Skeletal muscle cell (primary cell): ENCODE data around the gene THAP8.
A peak's percentile ranks its signal among the peaks of the same experiment; 100 is the strongest.

ENCODE experiments used
- DNase-seq: peaks from one replicate; pipeline ENCODE4 v3.0.0-alpha.2; 2010; ENCODE audit warnings: low read depth
- H3K4me3 ChIP-seq: 2 replicates; pipeline ENCODE4 v1.5.1; 2011; ENCODE audit warnings: low read depth, mild to moderate bottlenecking, control low read depth, low read length, moderate library complexity

Gene THAP8, protein sequence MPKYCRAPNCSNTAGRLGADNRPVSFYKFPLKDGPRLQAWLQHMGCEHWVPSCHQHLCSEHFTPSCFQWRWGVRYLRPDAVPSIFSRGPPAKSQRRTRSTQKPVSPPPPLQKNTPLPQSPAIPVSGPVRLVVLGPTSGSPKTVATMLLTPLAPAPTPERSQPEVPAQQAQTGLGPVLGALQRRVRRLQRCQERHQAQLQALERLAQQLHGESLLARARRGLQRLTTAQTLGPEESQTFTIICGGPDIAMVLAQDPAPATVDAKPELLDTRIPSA

DNA sequence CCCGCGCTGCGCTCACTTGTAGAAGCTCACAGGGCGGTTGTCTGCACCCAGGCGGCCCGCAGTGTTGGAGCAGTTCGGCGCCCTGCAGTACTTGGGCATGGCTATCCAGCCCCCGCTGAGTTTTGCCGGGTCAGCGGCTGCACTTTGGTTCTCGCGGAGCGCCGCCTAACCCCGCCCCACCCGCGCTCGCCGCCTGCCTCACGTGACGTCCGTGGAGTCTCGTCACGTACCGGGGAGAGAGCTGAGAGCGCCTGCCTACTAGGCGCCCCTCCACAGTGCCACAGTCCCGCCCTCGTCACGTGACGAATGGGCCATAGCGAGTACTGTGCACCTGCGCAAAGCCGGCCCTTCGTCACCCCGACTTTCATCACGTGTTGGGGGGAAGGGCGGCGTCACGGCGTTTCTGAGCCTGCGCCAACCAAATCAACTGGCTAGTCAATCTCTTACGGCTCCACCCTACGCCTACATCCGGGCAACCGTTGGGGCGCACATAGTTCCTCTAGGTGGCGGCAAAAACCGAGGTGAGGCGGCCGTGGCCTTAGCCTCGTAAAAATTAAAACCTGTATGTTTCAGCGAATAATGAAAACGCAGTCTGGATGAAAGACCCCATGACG lies at the start of gene THAP8:
TSS of gene THAP8 (minus strand) at position 167 of the 614 bp plus-strand sequence. CDS start at position 99, 68 bp downstream.
- peak within 1 kb of the TSS; percentile 76 for H3K4me3 ChIP-seq
- DNase-seq: peak; percentile 97

DNA sequence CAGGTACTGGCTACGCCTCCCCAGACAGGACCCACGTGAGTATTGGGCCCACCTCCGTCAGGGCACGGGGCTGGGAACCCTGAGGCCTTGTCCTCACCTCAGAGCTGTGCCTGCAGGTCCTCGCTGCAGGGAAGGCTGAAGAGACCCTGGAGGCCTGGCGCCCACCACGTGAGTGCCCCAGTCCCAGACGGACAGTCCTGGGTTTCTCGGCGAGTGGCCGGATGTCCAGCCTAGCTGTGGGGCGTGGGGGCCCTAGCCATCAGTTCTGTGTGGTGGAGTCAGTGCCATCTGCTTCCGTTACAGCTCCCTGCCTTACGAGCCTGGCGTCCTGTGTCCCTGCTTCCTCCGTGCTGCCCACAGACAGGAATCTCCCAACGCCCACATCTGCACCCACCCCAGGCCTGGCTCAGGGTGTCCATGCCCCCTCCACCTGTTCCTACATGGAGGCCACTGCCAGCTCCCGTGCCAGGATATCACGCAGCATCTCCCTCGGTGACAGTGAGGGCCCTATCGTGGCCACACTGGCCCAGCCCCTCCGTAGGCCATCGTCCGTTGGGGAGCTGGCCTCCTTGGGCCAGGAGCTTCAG lies 49.0 kb upstream of the THAP8 start:
- no peak overlapping the region for H3K4me3 ChIP-seq

DNA sequence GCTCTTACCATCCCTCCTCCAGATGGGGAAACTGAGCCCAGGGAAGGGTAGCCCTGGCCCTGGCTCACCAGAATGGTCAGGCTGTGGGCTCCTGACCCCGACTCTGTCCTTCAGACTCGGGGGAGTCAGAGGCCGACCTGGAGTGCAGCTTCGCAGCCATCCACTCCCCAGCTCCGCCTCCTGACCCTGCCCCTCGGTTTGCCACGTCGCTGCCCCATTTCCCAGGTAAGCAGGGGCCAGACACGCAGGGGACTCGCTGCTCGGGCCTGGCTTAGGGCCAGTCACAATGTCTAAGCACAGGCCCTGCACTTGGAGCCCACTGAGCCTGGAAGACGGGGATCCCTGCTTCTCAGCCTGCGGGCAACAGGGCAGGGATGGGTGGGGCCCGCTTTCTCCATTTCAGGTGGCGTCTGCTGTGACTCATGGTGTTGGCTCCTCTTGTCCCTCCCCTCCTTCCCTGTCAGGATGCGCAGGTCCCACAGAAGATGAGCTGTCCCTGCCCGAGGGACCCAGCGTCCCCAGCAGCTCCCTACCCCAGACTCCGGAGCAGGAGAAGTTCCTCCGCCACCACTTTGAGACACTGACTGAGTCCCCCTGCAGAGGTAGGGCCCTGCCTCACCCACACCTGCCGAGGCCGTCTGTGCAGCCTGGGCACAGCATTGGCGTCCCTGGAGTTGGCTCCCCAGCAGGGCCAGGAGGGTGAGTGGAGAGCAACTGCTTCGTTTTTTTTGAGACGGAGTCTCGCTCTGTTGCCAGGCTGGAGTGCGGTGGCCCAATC lies 47.7 kb upstream of the THAP8 start:
- no peak overlapping the region for H3K4me3 ChIP-seq
- DNase-seq: no peak

More for the DNA sequence above, 49.0 kb upstream of the THAP8 start:
- no peak for DNase-seq

DNA sequence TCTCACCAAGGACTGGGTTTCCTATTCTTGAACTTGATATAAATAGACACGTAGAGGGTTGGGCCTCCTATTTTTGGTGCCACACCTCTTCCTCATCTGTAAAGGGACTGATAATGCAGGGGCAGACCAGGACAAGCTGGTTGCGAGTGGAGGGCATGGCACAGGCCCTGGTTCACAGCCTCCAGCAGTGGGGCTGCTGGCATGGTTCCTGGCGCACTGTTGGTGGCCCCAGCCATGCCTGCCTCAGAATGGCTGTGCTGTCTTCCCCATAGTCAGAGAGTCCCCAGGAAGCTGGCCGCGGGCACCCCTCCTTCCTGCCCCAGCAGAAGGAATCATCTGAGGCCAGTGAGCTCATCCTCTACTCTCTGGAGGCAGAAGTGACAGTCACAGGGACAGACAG lies 46.4 kb upstream of the THAP8 start:
- H3K4me3 ChIP-seq: no peak overlapping the region
- DNase-seq: no peak

DNA sequence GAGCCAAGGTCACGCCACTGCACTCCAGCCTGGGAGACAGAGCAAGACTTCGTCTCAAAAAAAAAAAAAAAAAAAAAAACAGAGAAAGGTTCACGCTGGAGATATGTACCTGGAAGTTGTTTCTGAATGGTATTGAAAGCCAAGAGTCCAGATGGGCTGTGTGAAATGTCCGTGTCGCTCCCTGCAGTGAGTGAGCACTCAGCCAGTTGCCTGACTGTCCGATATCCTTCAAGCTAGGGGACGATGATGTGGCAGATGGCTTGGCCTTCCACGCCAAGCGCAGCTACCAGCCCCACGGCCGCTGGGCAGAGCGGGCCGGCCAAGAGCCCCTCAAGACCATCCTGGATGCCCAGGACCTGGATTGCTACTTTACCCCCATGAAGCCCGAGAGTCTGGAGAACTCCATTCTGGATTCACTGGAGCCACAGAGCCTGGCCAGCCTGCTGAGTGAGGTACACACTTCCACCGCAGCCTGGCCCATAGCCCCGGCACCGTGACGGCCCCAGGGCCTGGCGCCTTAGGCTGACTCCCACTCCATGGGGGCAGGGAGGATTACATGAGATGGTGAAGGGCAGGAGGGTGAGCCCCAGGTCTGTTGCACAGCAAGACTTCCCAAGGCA lies 45.2 kb upstream of the THAP8 start:
- H3K4me3 ChIP-seq: no peak overlapping the region
- DNase-seq: no peak

DNA sequence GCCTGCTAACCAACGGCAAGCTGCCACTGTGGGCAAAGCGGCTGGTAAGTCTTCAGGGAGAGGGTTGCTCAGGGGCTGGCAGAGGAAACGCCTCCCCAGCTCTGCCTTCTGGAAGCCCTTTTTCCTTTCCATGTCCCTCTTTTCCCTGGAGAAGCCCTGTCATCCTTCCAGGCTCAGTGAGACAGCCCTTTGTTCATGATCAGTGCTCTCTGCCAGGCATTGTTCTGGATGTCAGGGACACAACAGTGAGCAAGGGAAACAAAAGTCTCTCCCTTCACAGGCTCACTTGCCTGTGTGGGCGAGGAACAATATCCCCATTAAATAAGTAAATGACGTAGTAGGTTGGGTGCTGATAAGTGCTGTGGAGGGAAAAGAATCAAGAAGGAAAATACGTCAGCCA lies 43.0 kb upstream of the THAP8 start:
- no peak overlapping the region for H3K4me3 ChIP-seq
- no peak for DNase-seq

DNA sequence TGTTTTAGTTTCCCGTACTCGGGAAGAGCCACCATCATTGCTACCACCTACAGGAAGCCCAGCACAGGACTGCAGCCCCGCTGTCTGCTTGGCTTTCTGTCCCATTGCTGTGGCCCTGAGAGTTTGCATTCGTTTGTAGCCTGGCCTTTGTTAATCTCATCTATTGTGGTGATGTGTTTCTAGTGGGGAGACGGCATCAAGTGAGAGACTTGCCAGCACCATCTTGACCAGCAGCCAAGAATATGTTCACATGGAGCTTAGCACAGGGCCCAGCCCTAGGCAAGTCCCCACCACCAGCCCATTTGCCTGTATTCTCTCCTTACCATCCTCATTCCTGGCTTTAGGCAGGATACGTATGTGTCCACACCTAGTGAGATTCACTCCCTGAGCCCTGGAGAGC lies 39.6 kb upstream of the THAP8 start:
- no peak overlapping the region for H3K4me3 ChIP-seq
- DNase-seq: no peak

DNA sequence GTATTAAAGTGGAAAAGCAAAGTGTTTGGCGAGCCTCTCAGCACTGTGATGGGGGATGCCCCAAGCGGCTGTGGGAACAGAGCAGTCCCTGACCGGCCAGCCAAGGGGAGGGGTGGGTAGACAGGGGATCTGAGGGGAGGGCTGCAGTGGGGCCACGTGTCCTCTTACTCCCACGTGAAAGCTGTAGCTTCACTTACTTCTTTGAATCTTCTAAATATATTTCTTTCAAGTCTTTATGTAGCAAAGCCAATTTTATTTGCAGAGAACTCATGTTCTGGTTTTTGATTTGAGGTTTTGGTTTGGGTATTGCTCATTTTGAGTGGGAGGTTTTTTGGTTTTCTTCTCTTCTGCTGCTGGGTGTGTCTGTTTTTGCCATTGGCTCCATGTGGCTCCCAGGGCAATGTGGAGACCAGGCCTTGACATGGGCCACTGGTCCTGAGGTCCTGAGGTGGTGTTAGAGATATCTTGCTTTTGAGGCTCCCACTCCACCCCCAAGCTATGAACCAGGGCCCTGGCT lies 39.1 kb upstream of the THAP8 start:
- DNase-seq: no peak
- no peak overlapping the region for H3K4me3 ChIP-seq

DNA sequence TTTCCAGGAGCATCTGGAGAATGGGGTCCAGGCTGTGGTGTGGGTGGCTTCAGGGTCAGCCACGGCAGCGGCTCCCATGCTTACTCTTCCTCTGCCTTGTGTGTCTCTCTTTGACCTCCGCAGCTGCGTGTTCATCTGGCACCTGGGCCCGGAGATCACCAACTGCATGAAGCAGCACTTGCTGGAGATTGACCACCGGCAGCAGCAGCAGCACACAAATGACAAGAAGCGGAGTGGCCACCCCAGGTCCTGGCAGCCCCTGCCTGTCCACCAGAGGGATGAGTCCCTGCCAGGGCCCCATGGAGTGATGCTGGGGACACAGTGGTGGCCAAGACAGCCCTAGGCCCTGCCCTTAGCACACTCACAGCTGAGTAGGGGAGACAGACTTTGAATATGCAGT lies 38.5 kb upstream of the THAP8 start:
- H3K4me3 ChIP-seq: no peak overlapping the region
- DNase-seq: no peak

DNA sequence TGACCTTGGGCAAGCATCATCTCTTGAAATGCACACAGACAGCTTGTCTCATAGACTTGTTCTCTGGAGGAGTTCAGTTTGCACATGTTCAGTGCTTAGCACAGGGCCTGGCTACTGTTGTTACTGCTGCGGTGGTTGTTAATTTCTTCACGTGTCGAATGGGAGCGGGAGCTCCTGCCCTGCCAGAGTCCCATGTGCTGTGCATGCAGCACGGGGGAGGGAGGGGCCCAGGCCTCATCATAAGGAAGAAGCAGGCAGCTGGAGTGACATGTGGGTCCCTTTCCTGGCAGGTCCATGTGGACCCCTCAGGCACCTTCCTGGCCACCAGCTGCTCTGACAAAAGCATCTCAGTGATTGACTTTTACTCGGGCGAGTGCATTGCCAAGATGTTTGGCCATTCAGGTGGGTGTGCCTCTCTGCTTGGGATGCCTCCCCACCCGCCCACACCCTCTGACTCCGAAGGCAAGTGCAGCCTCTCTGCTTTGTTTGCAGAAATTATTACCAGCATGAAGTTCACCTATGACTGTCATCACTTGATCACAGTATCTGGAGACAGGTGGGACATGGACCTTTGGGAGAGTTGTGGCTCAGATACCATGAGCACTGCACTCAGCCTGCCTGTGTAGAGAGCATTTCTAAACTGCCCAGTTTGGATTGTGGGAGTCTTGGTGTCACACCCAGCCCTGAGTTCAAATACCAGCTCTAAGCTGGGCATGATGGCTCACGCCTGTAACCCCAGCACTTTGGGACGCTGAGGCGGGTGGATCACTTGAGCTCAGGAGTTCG lies 37.0 kb upstream of the THAP8 start:
- no peak for DNase-seq

DNA sequence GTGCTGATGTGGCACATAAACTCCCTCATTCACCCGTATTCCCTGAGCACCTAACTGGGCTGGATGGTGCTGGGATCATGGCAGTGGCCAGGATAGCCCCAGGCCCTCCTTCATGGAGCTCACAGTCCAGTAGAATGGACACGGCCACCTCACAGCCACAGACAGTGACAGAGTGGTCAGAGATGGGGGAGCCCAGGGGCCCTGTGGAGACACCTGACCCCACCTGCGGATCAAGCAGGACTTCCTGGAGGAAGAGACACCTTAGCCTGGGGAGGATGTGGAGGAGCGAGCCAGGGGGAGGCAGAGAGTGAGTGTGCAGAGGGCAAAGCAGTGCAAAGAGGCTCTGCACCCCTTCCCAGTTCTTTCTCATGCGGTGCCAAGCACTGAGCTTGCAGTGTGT lies 35.8 kb upstream of the THAP8 start:
- H3K4me3 ChIP-seq: no peak overlapping the region
- DNase-seq: no peak

More for the DNA sequence above, 37.0 kb upstream of the THAP8 start:
- no peak overlapping the region for H3K4me3 ChIP-seq

DNA sequence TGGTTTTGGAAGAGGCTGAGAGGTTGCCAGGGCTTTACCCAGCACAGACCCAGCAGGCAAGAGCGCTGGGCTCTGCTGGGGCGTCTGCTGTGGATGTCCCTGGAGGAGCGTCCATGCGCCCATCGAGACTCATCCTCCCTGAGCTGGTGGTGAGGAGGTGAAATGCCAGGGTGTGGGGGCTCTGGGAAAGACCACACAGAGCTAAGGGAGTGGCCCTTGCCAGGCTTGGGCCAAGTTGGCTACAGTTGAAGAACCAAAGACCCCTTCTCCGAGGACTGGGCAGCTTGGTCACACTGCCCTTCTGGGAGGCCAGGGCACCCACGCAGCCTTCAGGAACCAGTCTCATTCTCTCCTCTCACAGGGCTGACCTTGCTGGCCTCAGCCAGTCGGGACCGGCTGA lies 32.2 kb upstream of the THAP8 start:
- DNase-seq: no peak
- no peak overlapping the region for H3K4me3 ChIP-seq

DNA sequence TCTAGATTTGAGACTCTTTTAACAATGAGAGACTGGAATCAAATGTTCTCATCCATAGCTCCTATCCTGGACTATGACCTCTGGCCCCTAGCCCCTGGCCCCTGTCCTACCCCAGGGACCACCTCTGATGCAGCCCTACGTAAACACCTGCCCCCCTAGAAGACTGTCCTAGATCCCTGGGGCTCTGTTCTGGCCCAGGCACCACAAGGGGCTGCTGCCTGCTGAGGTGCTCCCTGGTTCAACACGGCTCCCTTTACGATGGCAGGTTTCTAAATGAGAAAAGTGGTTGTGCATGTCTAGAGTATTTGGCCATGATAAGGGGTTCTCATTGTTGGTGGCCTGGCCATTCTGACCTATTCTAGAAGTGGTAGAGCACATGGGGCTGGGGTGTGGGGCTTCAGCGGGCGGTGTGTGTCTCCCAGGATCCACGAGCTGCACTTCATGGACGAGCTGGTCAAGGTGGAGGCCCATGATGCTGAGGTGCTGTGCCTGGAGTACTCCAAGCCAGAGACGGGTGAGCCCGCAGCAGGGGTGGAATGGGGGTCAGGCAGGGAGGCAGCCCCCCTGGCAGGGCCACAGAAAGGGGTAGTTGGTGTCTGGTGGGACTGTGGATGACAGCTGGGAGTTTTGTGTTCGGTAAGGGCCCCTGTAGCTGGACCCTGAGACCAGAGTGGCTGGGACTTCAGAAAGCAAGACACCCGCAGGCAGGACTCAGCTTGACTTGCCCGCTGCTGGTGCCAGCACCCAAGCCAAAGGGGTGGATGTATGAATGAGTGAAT lies 30.3 kb upstream of the THAP8 start:
- no peak overlapping the region for H3K4me3 ChIP-seq

DNA sequence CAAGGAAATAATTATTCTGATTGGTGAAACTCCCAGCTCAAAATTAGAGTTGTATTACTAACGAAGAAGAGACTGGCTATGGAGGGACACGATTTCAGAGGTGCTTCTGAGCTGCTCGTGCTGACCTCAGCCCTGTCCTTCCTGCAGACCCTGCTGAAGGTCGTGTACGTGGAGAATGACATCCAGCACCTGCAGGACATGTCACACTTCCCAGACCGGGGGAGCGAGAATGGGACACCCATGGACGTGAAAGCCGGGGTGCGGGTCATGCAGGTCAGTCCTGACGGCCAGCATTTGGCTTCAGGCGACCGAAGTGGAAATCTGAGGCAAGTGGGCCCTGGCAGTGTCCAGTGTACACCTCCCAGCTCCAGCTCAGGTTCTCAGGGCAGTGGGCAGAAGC lies 28.8 kb upstream of the THAP8 start:
- H3K4me3 ChIP-seq: no peak overlapping the region
- DNase-seq: no peak

More for the DNA sequence above, 30.3 kb upstream of the THAP8 start:
- DNase-seq: no peak

DNA sequence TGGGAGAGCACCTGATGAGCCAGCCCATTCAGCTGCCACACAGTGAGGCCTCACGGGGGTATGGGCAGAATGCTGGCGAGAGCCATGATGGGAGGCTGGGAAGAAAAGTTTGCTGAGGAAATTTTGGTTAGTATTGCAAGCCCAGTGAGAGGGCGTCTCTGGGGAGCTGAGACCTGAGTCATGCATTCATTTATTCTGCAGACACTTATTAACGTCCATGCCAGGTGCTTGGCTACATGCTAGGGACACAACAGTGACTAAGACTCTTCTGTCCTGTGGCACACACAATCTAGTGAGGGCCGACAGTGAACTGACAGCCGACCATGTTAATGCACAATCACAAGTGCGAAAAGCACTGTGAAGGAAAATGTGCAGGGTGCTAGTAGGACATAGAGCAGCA lies 27.8 kb upstream of the THAP8 start:
- no peak overlapping the region for H3K4me3 ChIP-seq
- DNase-seq: no peak

DNA sequence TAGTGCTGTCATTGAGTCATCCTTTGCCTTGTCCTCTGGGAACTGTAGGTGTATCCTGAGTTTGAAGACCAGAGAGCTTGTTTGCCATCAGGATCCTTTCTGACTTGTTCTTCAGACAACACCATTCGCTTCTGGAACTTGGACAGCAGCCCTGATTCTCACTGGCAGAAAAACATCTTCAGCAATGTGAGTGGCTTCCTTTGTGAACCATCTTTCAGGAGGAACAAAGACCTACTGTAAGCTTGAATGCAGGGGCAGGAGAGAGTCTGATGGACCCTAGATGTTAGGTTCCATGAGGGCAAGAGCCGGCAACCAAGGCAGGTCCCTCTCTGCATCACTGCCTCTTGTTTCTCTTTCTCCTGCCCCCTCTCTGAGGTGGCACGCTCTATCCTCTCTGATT lies 27.3 kb upstream of the THAP8 start:
- H3K4me3 ChIP-seq: no peak overlapping the region
- DNase-seq: no peak

DNA sequence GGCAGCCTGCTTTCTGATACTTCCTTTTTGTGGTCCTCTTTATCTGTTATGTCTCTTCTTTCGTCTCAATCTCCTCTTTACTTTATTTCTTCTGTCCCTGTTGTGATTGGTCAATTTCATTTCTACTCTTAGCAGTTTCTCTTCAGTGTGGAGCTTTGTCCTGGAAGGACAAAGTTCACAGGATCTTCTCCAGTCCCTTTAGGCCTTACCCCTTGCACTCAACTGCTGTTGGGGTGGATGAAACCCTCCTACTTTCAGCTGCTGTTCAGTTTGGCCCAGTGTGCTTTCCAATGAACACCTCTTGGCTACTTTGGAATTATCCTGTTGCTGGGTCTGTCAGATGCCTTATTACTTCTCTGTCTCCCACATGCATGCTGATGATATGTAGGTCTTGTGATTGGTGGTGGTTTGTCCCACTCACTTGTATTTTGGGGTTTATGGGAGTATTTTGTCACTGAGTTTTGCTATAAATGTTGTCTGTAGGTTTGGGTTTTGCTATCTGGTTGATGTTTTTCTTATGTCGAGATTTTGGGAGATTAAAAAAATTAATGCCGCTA lies 25.4 kb upstream of the THAP8 start:
- no peak overlapping the region for H3K4me3 ChIP-seq
- DNase-seq: no peak
